Measurements from ENCODE around the gene PUS3.

Gene PUS3

DNA sequence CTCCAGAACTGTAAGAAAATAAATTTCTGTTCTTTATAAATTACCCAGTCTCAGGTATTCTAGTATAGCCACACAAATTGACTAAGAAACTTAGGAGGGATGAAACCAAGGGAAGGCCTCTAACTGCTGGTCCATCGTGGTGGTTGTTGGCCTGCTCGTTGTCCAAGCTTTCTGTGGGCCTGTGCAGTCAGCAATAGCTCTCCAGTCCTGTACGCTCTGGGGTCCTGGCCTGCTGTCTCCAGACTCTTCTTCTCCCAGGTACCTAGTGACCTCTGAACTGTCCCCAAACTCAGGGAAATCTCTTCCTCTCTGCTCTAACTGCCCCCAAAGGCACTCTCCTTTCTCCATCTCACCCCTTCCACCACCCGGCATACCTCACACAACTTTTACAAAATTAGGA is 37.1 kb upstream of the PUS3 start:
- no peak for DNase-seq

DNA sequence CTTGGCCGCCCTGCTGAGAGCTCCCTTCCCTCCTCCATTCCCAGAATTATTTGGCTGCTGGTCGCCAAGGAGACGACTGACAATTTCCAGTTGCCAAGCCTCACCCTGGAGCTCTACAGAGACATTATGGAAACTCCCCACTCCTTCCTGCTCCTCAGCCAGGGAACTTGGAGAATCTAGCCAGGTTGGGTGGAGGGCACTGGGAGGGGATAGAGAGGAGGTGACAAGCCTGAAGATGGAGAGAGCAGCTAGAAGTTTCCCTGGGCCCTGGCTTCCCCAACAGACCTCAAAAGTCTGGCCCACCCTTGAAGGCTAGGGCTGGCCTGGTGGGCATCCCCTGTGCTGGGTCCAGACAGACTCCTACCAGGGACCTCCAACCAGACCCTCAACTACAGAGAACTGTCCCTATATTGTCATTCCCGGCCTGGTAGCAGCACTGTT is 36.1 kb upstream of the PUS3 start:
- DNase-seq: no peak

GRCh38 chr11:125938418-125938817 is 35.4 kb upstream of the PUS3 start:
- DNase-seq: no peak

- DNase-seq: no peak
Measured at GRCh38 chr11:125935618-125936199, 32.7 kb upstream of the PUS3 start.

GRCh38 chr11:125935056-125935455 is 32.0 kb upstream of the PUS3 start:
- DNase-seq: no peak

- DNase-seq: no peak
Measured at GRCh38 chr11:125934473-125934872, 31.5 kb upstream of the PUS3 start.

GRCh38 chr11:125933030-125933813 is 30.2 kb upstream of the PUS3 start:
- DNase-seq: no peak

DNA sequence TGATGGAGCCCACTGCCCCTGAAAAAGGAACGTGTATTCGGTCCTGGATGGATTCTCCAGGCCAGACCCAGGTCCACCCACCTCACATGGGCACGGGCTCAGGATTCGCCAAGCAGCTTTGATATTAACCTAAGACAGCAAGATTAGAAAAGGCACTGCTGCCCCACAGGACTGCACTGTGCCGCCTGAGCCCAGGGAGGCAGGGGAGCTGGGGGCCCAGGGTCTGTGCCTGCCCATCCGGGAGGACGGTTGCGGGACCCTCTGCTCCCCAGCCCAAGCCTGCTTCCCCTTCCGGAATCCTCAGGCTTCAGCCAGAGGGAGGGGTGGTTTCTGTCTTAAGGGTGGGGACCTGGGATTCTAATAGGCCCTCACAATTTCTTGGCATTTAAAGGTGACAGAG is 29.3 kb upstream of the PUS3 start:
- DNase-seq: no peak

DNA sequence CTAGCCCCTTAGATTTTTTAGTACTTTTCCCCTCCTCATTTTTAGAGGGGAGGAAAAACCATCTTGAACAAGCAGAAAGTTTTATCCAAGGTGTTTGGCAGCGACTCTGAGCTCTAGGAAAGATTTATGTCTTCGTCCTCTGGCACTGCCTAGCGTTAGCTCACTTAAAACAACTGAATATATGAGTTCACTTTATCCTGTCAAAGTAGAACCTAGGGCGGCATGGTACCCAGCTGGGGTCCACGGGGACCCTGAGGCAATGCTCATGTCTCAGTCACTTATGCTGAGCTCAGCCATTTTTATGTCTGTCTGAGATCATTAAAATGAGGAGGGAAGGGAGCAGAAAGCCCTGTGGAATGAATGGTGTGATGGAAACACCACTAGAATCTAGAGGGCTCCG is 28.7 kb upstream of the PUS3 start:
- no peak for DNase-seq

DNA sequence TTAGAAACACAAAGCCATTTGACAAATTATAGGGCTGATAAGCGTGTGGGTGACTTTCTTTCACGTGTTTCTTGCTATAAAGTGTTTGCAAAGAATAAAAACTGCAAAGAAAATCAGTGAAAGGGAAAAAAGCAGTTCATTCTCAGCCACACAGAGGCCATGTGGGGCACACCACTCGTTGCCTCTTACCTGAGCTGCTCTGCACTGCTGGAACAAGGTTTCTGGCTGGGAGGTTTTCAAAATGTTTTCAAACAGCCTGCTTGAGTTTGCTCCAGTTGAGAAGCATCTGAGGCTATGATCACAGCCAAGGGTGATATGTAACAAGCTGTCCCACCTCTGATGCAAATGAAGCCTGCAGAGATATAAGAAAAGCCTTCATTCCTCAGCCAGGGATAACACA is 28.1 kb upstream of the PUS3 start:
- DNase-seq: no peak

- no peak for DNase-seq
Measured at GRCh38 chr11:125930076-125930450, 27.1 kb upstream of the PUS3 start.

DNA sequence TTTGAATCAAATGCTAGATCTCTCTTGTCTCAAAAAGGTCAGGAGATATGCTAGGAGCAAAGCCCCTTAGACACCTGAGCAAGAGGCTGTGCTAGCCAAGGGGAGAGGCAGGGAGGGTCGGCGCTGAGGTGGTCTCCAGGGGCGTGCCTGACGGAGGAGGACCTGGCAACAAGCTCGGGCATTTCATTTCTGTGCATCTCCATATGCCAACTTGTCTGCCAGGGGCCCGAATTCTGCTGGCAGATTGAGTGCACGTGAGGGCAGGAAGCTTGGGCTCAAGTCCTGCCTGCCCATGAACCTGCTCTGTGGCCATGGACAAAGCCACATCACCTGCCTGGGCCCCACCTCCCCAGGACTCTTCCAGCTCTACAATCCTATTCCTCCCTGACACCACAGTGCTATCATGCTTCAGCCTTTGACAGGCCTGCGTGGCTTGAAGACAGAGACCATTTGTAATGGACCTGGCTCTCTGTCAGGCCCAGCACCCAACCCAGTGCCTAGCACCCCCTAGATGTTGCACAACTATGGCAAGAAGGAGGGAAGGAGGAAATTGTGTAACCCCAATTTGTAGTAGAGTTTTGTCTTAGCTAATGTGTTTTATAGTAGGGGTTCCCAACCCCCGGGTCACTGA is 26.6 kb upstream of the PUS3 start:
- DNase-seq: no peak

DNA sequence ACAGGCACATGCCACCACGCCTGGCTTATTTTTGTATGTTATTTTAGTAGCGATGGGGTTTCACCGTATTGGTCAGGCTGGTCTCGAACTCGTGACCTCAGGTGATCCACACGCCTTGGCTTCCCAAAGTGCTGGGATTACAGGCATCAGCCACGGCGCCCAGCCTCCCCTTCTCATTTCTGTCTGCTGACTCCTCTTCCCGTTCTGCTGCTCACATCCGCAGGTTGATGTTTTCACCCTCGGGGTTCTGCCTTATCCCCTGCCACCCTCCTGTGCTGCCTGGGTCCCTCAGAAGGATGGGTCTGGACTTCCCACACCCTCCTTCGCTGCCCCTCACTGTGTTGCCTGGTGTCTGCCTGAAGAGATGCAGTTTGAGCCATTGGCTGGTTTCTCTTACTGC is 23.7 kb upstream of the PUS3 start:
- DNase-seq: no peak

DNA sequence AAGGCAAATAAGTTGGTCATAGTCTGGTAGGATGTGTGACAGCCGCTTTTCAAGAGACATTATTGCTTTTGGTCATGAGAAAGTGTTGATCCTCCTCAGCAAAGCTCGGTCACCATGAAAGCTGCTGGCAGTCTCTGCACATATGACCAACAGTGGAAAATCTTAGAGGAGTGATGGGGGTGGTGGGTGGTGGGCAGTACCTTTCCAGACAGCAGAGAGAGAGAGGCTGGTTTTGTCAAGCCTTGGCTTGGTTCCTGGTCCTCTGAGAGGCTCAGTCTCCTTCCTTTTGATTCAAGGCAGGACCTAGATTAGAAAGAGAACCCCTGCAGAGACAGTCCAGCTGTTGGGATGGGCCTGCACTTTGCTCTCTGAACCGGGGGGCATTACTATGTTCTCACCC is 22.8 kb upstream of the PUS3 start:
- no peak for DNase-seq

GRCh38 chr11:125925247-125925740 is 22.3 kb upstream of the PUS3 start:
- DNase-seq: no peak

DNA sequence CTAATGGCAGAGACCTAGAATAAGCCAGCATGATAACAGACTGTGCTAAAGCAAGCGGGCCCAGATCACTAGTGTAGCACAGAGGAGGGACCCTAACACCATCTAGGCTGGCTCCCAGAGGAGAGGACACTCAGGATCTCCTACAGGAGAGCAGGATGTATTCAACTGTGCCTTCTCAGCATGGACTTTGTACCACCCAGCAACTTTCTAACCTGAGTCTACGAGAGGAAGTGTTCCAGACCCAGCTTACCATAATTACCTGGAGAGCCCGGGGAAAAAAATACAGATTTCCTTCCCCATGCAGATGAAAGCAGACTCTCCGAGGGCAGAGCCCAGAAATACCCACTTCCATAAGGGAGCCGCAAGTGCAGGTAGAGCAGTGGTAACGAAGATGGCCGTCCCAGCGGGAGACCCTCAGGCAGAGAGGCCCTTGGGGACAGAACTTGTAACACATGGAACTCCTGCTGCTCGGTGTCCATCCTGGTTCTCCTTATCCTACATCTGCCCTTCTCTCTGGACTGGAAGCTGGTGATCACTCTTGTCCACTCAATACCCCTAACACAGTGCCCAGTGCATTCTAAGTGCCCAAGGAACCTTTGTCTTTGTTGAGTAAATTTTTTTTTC is 21.5 kb upstream of the PUS3 start:
- DNase-seq: no peak

DNA sequence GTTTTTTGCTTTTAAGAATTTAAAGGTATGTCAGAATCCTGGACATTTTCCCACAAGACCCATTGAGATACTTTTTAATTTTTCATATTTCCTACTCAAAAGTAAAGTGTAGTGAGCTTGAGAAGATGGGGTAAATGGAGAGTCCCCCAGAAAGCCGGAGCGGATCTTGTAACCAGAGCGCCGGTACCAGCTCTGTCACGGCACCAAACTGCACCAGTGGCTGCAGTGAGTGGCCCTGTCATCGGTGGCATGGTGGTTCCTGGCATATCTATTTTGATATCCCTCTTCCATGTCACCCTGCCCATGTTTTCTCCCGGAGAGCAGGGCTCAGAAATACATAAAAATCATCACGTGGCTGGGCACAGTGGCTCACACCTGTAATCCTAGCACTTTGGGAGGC is 20.6 kb upstream of the PUS3 start:
- DNase-seq: no peak

DNA sequence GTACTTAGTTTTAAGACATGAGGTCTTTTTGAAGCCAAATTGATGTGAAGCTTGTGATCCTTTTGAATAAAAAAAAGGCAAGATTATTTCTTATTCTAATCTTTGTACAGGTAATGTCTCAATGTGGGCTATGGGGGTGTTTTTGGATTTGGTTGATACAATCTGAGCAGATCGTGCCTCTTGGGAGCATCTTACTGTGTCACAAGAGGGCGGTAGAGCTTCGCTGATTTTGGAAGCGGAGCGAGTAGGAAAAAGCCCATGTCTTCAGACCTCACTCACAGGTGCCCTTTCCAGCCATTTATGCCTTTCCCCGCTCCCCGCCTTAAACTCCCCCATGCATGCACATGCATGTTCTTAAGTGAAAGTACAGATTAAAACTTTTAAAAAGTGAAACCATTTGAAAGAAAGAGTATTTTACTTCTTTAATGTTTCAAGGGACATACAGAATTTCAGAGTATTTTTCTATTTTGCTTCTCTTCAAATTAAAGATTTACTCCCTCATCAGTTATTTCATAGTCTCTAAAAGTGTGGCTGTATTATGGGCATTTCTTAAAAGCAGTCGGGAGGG is 20.1 kb upstream of the PUS3 start:
- peak; percentile 26 for DNase-seq

- DNase-seq: no peak
Measured at GRCh38 chr11:125922156-125922555, 19.1 kb upstream of the PUS3 start.

- no peak for DNase-seq
Measured at GRCh38 chr11:125921042-125921441, 18.0 kb upstream of the PUS3 start.

DNA sequence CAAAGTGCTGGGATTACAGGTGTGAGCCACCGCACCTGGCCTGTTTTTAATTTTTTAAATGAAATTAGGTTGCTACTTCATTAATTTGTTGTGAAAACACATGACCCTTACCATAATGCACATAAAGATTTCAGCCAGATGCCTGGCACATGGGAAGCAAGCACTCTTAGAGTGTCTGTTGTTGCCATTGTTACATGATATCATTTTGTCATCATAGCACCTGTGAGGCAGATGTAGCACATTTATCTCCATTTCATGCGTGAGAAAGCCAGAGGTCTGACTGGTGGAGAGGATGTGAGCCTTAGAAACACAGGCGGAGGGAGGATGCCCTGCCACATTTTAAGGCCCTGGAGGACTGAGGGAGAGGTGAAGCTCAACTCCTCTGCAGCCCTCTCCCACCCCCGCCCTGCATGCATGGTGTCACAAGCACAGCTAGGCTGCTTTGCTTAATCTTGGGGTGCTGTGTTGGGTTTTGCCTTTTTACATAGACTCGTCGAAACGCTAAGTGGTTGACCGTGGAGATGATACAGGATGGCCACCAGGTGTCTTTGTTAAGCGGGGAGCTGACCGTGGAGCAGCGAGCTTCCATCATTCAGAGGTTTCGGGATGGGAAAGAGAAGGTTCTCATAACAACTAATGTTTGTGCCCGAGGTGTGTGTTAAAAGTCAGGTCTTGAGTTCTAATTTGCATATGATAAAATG is 15.3 kb upstream of the PUS3 start:
- no peak for DNase-seq

DNA sequence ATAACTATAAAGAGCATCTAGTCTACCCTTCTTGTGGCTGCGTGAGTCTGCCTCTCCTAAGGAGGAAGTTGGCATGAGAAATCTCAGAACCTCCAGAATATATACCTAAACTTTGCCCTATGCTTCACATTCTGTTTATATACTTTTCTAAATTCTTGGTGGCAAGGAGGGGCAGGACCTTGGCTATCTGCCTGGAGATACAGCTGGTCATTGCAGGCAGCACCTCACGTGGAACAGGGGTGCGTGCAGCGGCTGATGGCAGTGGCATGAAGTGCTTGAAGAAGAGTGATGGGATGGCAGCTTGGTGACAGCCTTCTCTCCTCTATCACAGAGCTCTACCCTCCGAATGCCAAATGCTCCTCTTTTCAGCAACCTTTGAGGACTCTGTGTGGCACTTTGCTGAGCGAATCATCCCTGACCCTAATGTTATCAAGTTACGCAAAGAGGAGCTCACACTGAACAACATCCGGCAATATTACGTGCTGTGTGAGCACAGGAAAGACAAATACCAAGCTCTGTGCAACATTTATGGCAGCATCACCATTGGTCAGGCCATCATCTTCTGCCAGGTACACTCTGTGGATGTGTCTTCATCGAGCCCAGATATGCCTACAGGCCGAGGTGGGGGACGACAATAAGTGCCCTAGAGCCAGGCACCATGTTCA is 13.8 kb upstream of the PUS3 start:
- DNase-seq: no peak
